GM18511 (cell line): ENCODE results near the gene FAM13A.
A peak's percentile ranks its signal among the peaks of the same experiment; 100 is the strongest.
"Not testable (repeated sequence)": the region's sequence is repeated elsewhere in the genome, so short reads cannot be mapped to it uniquely, and the experiment has no call there.

Experiments
- ATAC-seq: cut with Tn5 transposase; IDR thresholded peaks from one replicate; pipeline ENCODE4 v1.9.1; 2021; ENCODE audit warnings: mild to moderate bottlenecking, moderate library complexity; ENCODE audit not compliant: unreplicated experiment

Gene FAM13A

GRCh38 chr4:89044147-89044900 is 12.7 kb downstream of the FAM13A start:
- peak; percentile 45 for ATAC-seq

GRCh38 chr4:89042055-89042454 is 14.9 kb downstream of the FAM13A start:
- no peak for ATAC-seq

GRCh38 chr4:89039730-89040338 is 17.2 kb downstream of the FAM13A start:
- no peak for ATAC-seq

- no peak for ATAC-seq
Observed at GRCh38 chr4:89036535-89036934, 20.4 kb downstream of the FAM13A start.

- no peak for ATAC-seq
Observed at GRCh38 chr4:89031272-89031671, 25.7 kb downstream of the FAM13A start.

GRCh38 chr4:89029591-89029990 is 27.4 kb downstream of the FAM13A start:
- ATAC-seq = no peak

- ATAC-seq = no peak
Observed at GRCh38 chr4:89026542-89026941, 30.4 kb downstream of the FAM13A start.

GRCh38 chr4:89024051-89024675 is 32.8 kb downstream of the FAM13A start:
- peak; percentile 96 for ATAC-seq

- ATAC-seq = no peak
Observed at GRCh38 chr4:89023140-89023539, 33.8 kb downstream of the FAM13A start.

GRCh38 chr4:89022426-89023128 is 34.4 kb downstream of the FAM13A start:
- ATAC-seq = no peak

GRCh38 chr4:89021684-89022083 is 35.3 kb downstream of the FAM13A start:
- ATAC-seq = no peak

- ATAC-seq = no peak
Observed at GRCh38 chr4:89021062-89021461, 35.9 kb downstream of the FAM13A start.

- not testable (repeated sequence) for ATAC-seq
Observed at GRCh38 chr4:89014897-89015296, 42.1 kb downstream of the FAM13A start.

- no peak for ATAC-seq
Observed at GRCh38 chr4:89009761-89010369, 47.1 kb downstream of the FAM13A start.

GRCh38 chr4:89009115-89009514 is 47.9 kb downstream of the FAM13A start:
- ATAC-seq = peak; percentile 93

- no peak for ATAC-seq
Observed at GRCh38 chr4:89008166-89008565, 48.8 kb downstream of the FAM13A start.

GRCh38 chr4:89007338-89007939 is 49.5 kb downstream of the FAM13A start:
- ATAC-seq = no peak

GRCh38 chr4:89006307-89006706 is 50.7 kb downstream of the FAM13A start:
- ATAC-seq = no peak

- ATAC-seq = not testable (repeated sequence)
Observed at GRCh38 chr4:89005066-89005465, 51.9 kb downstream of the FAM13A start.

- ATAC-seq = no peak
Observed at GRCh38 chr4:89001647-89002445, 55.1 kb downstream of the FAM13A start.
